NB4 (cell line): Measurements from ENCODE around the gene OTUB1.

Experiments used
- CTCF ChIP-seq: IDR thresholded peaks from one replicate; pipeline ENCODE4 v1.5.1; 2012; ENCODE audit warnings: low read depth, low read length
- MAX ChIP-seq: IDR thresholded peaks from 2 replicates; pipeline ENCODE4 v1.6.1; 2011; ENCODE audit warnings: low read depth, low read length
- POLR2A ChIP-seq: IDR thresholded peaks from 2 replicates; pipeline ENCODE4 v1.6.1; 2011; ENCODE audit warnings: mild to moderate bottlenecking; ENCODE audit not compliant: insufficient read length; ENCODE audit errors: extremely low read depth

- no peak for TF ChIP-seq POLR2A
- no peak for TF ChIP-seq CTCF
- no peak for TF ChIP-seq MAX
Measured at GRCh38 chr11:64011371-64011770, 25.1 kb downstream of the OTUB1 start.
